GM21423 (cell line): ENCODE measurements around the gene OR52E4.

Source experiments
- ATAC-seq: cut with Tn5 transposase; IDR thresholded peaks from one replicate; pipeline ENCODE4 v1.9.1; 2021; ENCODE audit warnings: mild to moderate bottlenecking, moderate library complexity; ENCODE audit not compliant: unreplicated experiment

Gene OR52E4

GRCh38 chr11:5928811-5929210 lies 48.4 kb downstream of the OR52E4 start:
- ATAC-seq = no peak

DNA sequence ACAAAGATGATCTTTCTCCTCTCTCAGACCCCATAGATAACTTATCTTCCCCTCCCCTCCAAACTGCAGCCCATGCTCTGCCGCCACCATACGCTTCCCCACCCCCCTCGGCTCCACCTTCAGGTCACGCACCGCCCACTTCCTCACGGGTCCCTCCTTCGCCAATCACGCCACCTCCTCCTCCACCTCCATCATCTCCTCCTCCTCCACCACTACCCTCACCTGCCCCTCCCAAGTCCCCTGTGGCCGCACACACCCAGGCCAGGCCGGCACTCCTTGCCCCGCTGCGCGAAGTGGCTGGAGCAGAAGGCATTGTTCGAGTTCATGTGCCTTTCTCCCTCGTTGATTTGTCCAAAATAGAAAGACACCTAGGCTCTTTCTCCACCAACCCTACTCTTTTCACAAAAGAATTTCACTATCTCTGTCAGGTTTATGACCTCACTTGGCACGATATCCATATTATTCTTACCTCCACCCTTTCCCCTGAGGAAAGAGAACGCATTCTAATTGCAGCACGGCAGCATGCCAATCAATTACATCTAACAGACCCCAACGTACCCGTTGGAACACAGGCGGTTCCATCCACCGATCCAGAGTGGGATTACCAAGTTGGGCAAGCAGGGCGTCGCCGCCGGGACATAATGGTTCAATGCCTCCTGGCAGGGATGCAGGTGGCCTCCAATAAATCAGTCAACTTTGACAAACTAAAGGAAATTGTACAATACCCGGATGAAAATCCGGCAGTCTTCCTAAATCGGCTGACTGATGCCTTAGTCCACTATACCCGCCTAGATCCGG lies 49.3 kb downstream of the OR52E4 start:
- no peak for ATAC-seq

GRCh38 chr11:5930614-5931013 lies 50.2 kb downstream of the OR52E4 start:
- no peak for ATAC-seq

DNA sequence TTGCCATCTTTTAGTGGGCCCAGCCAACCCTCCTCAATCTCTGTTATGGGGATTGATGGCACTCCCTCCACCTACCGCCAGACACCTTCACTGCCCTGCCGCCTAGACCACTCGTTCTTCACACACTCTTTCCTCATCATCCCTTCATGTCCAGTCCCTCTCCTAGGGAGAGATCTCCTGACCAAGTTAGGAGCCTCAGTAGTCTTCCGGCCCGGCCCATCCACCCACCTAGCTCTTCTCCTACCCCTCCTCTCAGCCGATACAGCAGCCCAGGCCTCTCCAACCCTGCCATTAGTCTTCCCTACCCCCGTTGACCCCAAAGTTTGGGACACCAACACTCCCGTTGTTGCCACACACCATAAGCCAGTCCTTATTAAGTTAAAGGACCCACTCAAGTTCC lies 50.6 kb downstream of the OR52E4 start:
- ATAC-seq = no peak

- no peak for ATAC-seq
These were observed 52.2 kb downstream of the OR52E4 start for GRCh38 chr11:5932671-5933070.

- no peak for ATAC-seq
These were observed 52.7 kb downstream of the OR52E4 start for GRCh38 chr11:5933116-5933515.
